Measurements from ENCODE around the gene FGFRL1.
"Not testable (repeated sequence)": the region's sequence is repeated elsewhere in the genome, so short reads cannot be mapped to it uniquely, and the experiment has no call there.

FGFRL1 gene

DNA sequence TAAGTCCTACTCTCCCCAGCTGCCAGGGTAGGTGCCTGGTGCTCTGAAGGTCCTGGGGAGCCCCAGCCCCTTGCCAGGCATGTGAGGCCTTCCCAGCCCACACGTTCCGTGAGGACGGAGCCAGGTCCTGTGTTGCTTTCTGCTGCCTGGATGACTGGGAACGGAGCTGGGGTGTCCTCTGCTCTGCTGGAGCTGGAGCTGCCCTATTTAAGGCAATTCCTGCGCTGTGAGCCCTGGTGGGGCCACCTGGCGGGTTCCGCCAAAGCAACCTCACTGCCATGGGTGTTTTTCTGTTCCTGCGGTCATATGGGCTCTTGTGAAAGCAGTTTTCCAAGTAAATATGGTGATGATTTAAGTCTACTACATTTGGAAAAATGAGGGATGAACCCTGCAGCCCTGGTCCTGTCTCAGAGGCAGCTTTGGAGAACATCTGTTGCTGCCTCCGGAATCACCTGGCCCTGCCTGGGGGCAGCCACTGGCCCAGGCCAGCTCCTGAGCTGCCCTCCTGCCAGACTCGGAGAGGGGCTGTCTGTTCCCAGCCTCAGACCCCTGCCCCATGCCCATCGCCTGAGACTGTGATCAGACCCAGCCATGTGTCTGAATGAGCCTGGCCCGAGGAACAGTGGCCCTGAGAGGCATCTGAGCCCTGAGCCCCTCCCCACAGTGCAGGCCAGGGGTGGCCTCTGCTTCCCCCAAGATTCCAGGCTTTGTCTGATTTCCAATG, 33.2 kb downstream of the FGFRL1 start:
- no peak for TF ChIP-seq CTCF (IDR thresholded peaks at IDR 0.05; ENCODE audit: low read length, missing control alignments)
- no peak for DNase-seq (ENCODE audit: low read depth)
- H3K4me3 ChIP-seq (replicated peaks; ENCODE audit: low read depth, low read length): no peak overlapping the region

GRCh38 chr4:1045193-1045594, 33.8 kb downstream of the FGFRL1 start:
- H3K4me3 ChIP-seq (replicated peaks; ENCODE audit: low read depth, low read length): no peak overlapping the region
- TF ChIP-seq CTCF (IDR thresholded peaks at IDR 0.05; ENCODE audit: low read length, missing control alignments): no peak
- DNase-seq (ENCODE audit: low read depth): no peak

DNA sequence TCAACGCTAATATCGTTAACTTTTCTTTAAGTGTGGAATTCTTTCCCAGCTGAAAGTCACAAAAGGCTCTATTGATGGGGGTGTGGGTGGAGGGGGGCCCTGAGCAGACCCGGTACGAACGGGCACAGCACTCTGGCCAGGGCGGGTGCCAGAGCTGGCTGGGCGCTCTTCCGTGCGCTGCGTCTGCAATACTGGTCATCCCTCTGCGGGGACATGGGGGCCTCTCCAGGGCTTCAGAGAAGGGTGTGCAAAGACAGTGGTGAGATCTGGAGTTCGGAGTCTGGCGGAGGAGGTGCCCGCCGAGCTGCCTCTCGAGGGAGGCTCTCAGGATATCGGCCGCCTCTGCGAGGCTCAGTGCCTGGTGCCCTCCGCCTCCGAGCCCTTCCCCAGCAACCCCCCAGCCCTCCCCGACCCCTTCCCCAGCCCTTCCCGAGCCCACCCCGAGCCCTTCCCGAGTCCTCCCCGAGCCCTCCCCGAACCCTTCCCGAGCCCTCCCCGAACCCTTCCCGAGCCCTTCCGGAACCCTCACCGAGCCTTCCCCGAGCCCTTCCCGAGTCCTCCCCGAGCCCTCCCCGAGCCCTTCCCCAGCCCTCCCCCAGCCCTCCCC, 34.3 kb downstream of the FGFRL1 start:
- H3K4me3 ChIP-seq (replicated peaks; ENCODE audit: low read depth, low read length): no peak overlapping the region
- TF ChIP-seq CTCF (IDR thresholded peaks at IDR 0.05; ENCODE audit: low read length, missing control alignments): no peak
- DNase-seq (ENCODE audit: low read depth): no peak

- H3K4me3 ChIP-seq (replicated peaks; ENCODE audit: low read depth, low read length): not testable (repeated sequence)
- peak; percentile 71 for DNase-seq (ENCODE audit: low read depth)
Observed at GRCh38 chr4:1046581-1047011, 35.2 kb downstream of the FGFRL1 start.

DNA sequence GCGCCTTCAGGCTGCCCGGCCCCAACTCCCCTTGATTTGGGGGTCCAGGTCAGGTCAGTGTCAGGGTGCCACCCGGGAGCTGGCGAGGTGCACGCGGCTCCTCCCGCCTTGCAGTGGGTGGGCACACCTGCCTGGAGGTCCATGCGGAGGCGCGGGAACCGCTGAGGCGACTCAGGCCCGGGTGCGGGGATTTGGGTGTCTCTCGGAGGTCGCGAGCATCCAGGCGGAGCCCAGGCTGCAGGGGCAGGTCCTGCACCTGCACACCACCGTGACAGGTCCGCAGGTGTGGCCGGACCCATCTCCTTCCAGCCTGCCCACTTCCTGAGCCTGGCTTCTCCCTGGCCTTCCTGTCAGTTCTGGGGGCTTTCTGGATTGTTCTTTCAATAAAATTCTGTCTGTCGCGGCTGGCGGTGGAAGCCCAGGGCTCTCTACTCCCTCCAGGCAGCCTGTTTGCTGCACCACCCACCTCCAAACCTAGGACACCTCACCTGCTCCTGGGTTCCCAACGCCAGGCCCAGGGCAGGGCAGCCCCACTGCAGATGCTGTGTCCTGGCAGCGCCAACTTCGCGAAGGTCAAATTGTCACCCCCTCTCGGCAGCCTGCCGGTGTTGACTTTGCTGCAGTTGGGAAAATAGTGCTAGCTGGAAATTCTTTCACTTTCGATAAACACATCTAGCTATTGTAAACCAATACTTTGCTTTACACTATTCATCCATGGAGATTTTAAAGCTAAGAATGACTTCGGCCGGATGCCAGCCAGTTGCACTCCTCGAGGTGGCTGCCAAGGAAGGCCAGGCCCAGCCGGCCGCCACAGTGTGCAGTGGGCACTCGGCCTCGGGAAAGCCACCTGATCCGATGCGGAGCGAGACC, 35.9 kb downstream of the FGFRL1 start:
- H3K4me3 ChIP-seq (replicated peaks; ENCODE audit: low read depth, low read length): no peak overlapping the region
- no peak for TF ChIP-seq CTCF (IDR thresholded peaks at IDR 0.05; ENCODE audit: low read length, missing control alignments)
- DNase-seq (ENCODE audit: low read depth): no peak

DNA sequence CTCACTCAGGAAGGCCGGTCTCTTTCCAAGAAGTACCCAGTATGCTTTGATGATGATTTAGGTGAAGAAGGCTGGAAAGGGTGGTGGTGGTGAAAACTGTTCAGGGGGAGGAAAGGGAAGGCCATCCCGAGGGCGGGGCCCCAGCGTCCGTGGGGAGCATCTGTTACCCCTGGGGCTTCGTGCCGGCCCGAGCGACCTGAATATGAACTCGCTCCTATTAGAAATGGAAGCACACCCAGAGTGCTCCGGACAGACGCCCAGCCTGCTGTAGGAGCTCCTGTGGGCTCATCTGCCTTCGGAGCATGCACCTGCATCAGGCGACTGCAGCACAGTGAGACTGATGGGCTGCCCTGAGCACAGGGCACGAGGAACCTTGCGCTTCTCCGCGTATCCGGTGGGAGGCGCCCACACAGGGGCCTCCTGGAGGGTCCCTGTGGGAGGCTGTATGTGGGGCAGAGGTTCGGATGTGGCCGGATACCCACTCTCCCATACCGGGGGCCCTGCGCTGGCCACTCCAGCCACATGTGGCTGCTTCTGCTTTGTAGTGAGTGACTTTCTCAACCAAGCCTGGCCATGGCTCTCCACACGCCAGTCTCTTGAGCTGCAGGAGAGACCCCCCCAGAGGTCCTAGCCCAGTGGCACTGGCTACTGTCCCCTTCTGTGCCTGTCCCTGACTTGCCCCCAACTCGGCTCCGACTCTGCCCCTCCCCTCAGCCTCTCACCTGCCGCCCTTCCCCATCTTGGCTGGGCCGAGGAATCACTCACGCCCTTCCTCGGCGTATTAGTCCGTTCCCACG, 36.7 kb downstream of the FGFRL1 start:
- no peak for TF ChIP-seq CTCF (IDR thresholded peaks at IDR 0.05; ENCODE audit: low read length, missing control alignments)
- no peak overlapping the region for H3K4me3 ChIP-seq (replicated peaks; ENCODE audit: low read depth, low read length)
- no peak for DNase-seq (ENCODE audit: low read depth)

All from fibroblast of pulmonary artery (primary cell).